ENCODE measurements around the gene ATP5PO.

The ATP5PO gene

GRCh38 chr21:33924766-33925100, 9.1 kb upstream of the ATP5PO start:
- H3K4me2 ChIP-seq, result peak overlapping the region; percentile 3; the same call in 1 of the 2 replicates
- TF ChIP-seq Cebpa-rat (IDR thresholded peaks at IDR 0.05), result no peak
- H3K27ac ChIP-seq, result no peak overlapping the region

GRCh38 chr21:33924079-33924765, 8.6 kb upstream of the ATP5PO start:
- peaks cover 10% of the 10 kb centered on the region; the same call in 1 of the 2 replicates for H3K4me1 ChIP-seq
- TF ChIP-seq Cebpa-rat (IDR thresholded peaks at IDR 0.05), result no peak
- no peaks in the 10 kb centered on the region for H4K20me1 ChIP-seq
- no peaks in the 10 kb centered on the region for H3K36me3 ChIP-seq
- H3K9me3 ChIP-seq, result no peaks in the 10 kb centered on the region
- H3K4me3 ChIP-seq, result no peak overlapping the region
- peak overlapping the region; percentile 31 for H3K4me2 ChIP-seq
- no peak overlapping the region for H3K27ac ChIP-seq
- no peak overlapping the region for H3K9ac ChIP-seq
- H3K27me3 ChIP-seq, result no peaks in the 10 kb centered on the region

More at GRCh38 chr21:33924766-33925100, 9.1 kb upstream of the ATP5PO start:
- Histone ChIP-seq H3K27me3 (no peaks in the 10 kb centered on the region), H3K4me1 (peaks cover 10% of the 10 kb centered on the region; the same call in 1 of the 2 replicates), H3K36me3 (no peaks in the 10 kb centered on the region), H3K9me3 (no peaks in the 10 kb centered on the region), H3K4me3 (no peak overlapping the region), H3K9ac (no peak overlapping the region), H4K20me1 (no peaks in the 10 kb centered on the region)

GRCh38 chr21:33917421-33917820, 1.8 kb upstream of the ATP5PO start:
- H3K27ac ChIP-seq, result no peak overlapping the region
- no peak for TF ChIP-seq Cebpa-rat (IDR thresholded peaks at IDR 0.05)
- H3K4me1 ChIP-seq, result peaks cover 21% of the 10 kb centered on the region
- no peak overlapping the region for H3K9ac ChIP-seq
- H3K4me2 ChIP-seq, result no peak overlapping the region
- no peaks in the 10 kb centered on the region for H3K9me3 ChIP-seq
- peaks cover 16% of the 10 kb centered on the region for H3K36me3 ChIP-seq
- no peaks in the 10 kb centered on the region for H3K27me3 ChIP-seq
- no peaks in the 10 kb centered on the region for H4K20me1 ChIP-seq
- H3K4me3 ChIP-seq, result no peak overlapping the region

- peaks cover 28% of the 10 kb centered on the region for H3K36me3 ChIP-seq
- H3K4me3 ChIP-seq, result peak overlapping the region; percentile 83
- H3K27me3 ChIP-seq, result no peaks in the 10 kb centered on the region
- H3K4me2 ChIP-seq, result peak overlapping the region; percentile 68
- no peaks in the 10 kb centered on the region for H4K20me1 ChIP-seq
- H3K4me1 ChIP-seq, result peaks cover 21% of the 10 kb centered on the region
- no peak overlapping the region for H3K27ac ChIP-seq
- 0 out of 2 replicates have a peak overlapping the region, but pooled peaks have one; percentile 88 for H3K9ac ChIP-seq
- H3K9me3 ChIP-seq, result no peaks in the 10 kb centered on the region
- TF ChIP-seq Cebpa-rat (IDR thresholded peaks at IDR 0.05), result no peak
These were observed 580 bp upstream of the ATP5PO start for GRCh38 chr21:33916200-33916567.

- no peaks in the 10 kb centered on the region for H3K9me3 ChIP-seq
- H3K9ac ChIP-seq, result peak overlapping the region; percentile 88; the same call in 1 of the 2 replicates
- H3K36me3 ChIP-seq, result peaks cover 48% of the 10 kb centered on the region
These were observed 1.4 kb downstream of the ATP5PO start for GRCh38 chr21:33914188-33914587.

GRCh38 chr21:33909756-33910155, 5.8 kb downstream of the ATP5PO start:
- Histone ChIP-seq H3K27ac (no peak overlapping the region), H3K9ac (no peak overlapping the region), H3K4me1 (peaks cover 13% of the 10 kb centered on the region), H3K4me3 (no peak overlapping the region), H3K27me3 (no peaks in the 10 kb centered on the region), H3K4me2 (no peak overlapping the region), H4K20me1 (peaks cover 27% of the 10 kb centered on the region), H3K36me3 (peaks cover 92% of the 10 kb centered on the region), H3K9me3 (no peaks in the 10 kb centered on the region)
- no peak for TF ChIP-seq Cebpa-rat (IDR thresholded peaks at IDR 0.05)

More at GRCh38 chr21:33914188-33914587, 1.4 kb downstream of the ATP5PO start:
- peaks cover 15% of the 10 kb centered on the region for H4K20me1 ChIP-seq
- no peak for TF ChIP-seq Cebpa-rat (IDR thresholded peaks at IDR 0.05)
- peaks cover 21% of the 10 kb centered on the region for H3K4me1 ChIP-seq
- no peaks in the 10 kb centered on the region for H3K27me3 ChIP-seq
- H3K27ac ChIP-seq, result no peak overlapping the region
- H3K4me2 ChIP-seq, result peak overlapping the region; percentile 84
- peak overlapping the region; percentile 83; the same call in 1 of the 2 replicates for H3K4me3 ChIP-seq

- H4K20me1 ChIP-seq, result peaks cover 27% of the 10 kb centered on the region
- no peak for TF ChIP-seq Cebpa-rat (IDR thresholded peaks at IDR 0.05)
- H3K27me3 ChIP-seq, result no peaks in the 10 kb centered on the region
- no peak overlapping the region for H3K4me3 ChIP-seq
- H3K9me3 ChIP-seq, result no peaks in the 10 kb centered on the region
- no peak overlapping the region for H3K4me2 ChIP-seq
- H3K36me3 ChIP-seq, result peaks cover 100% of the 10 kb centered on the region
- no peak overlapping the region for H3K9ac ChIP-seq
- no peak overlapping the region for H3K27ac ChIP-seq
- H3K4me1 ChIP-seq, result peaks cover 3% of the 10 kb centered on the region
These were observed 6.8 kb downstream of the ATP5PO start for GRCh38 chr21:33908760-33909159.

- peaks cover 91% of the 10 kb centered on the region for H3K36me3 ChIP-seq
- H4K20me1 ChIP-seq, result peaks cover 10% of the 10 kb centered on the region; the same call in 1 of the 2 replicates
- 0 out of 2 replicates have a peak, but pooled peaks cover 6% of the 10 kb centered on the region for H3K4me1 ChIP-seq
- no peak for TF ChIP-seq Cebpa-rat (IDR thresholded peaks at IDR 0.05)
- H3K27me3 ChIP-seq, result no peaks in the 10 kb centered on the region
- H3K4me3 ChIP-seq, result no peak overlapping the region
- no peaks in the 10 kb centered on the region for H3K9me3 ChIP-seq
- no peak overlapping the region for H3K9ac ChIP-seq
- no peak overlapping the region for H3K27ac ChIP-seq
- H3K4me2 ChIP-seq, result no peak overlapping the region
These were observed 11.6 kb downstream of the ATP5PO start for GRCh38 chr21:33904041-33904440.

GRCh38 chr21:33902349-33902748, 13.3 kb downstream of the ATP5PO start:
- H3K27ac ChIP-seq, result no peak overlapping the region
- H3K9ac ChIP-seq, result no peak overlapping the region
- H3K4me3 ChIP-seq, result no peak overlapping the region
- H4K20me1 ChIP-seq, result no peaks in the 10 kb centered on the region
- peaks cover 74% of the 10 kb centered on the region for H3K36me3 ChIP-seq
- H3K4me2 ChIP-seq, result no peak overlapping the region
- no peaks in the 10 kb centered on the region for H3K9me3 ChIP-seq
- no peaks in the 10 kb centered on the region for H3K27me3 ChIP-seq
- 0 out of 2 replicates have a peak, but pooled peaks cover 6% of the 10 kb centered on the region for H3K4me1 ChIP-seq
- TF ChIP-seq Cebpa-rat (IDR thresholded peaks at IDR 0.05), result no peak

- TF ChIP-seq Cebpa-rat (IDR thresholded peaks at IDR 0.05), result no peak
These were observed 14.0 kb downstream of the ATP5PO start for GRCh38 chr21:33901412-33902288.

More at GRCh38 chr21:33901412-33902288, 14.0 kb downstream of the ATP5PO start:
- Histone ChIP-seq H3K36me3 (peaks cover 67% of the 10 kb centered on the region), H3K4me2 (no peak overlapping the region), H3K27me3 (no peaks in the 10 kb centered on the region), H3K9me3 (no peaks in the 10 kb centered on the region), H3K4me1 (0 out of 2 replicates have a peak, but pooled peaks cover 6% of the 10 kb centered on the region), H3K9ac (no peak overlapping the region), H3K27ac (no peak overlapping the region), H3K4me3 (no peak overlapping the region), H4K20me1 (no peaks in the 10 kb centered on the region)
